ENCODE data around the gene NCK2.

Gene NCK2

DNA sequence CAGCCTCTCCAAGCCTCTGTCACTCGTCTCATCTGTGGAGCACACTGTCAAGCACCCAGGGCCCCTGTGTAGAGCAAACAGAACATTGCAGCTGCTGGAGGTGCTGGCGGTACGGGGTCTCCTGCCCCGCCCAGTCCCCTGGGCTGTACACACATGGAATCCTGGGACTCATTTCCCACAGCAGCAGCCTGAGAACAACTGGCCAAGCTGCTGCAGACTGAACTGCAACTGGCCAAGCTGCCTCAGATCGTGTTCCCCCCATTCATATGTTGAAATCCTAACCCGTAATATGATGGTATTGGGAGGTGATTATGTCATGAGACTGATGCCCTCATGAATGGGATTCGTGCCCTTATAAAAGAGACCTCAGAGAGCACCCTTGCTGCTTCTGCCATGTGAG lies 130.5 kb downstream of the NCK2 start:
- ChIA-PET CTCF (interaction anchor here (1.2 to 2.3 kb wide), 2 partner anchors 8 to 92 kb away, joined by 3 to 7 read pairs; no protein-coding TSS in a partner anchor), POLR2A (no interaction called here)
- H3K27me3 ChIP-seq (replicated peaks in 2 of 5; ENCODE audit: control insufficient read depth in 4 of 5, insufficient read depth in 5 of 5, low read length in 4 of 5): no peaks in the 10 kb centered on the region
- WGBS (ENCODE audit: insufficient coverage): 97% methylated on average over 5 of the region's 7 CpGs
- peaks cover 0 to 9% (median 1%) of the 10 kb centered on the region in 4 experiments for H3K4me1 ChIP-seq (ENCODE audit: control extremely low read depth in 1 of 4, control insufficient read depth in 4 of 4, insufficient read depth in 4 of 4, low read length in 3 of 4)
- H3K9me3 ChIP-seq (ENCODE audit: control extremely low read depth in 1 of 5, control insufficient read depth in 4 of 5, insufficient read depth in 2 of 5, low read depth in 1 of 5, low read length in 4 of 5): peaks cover 0 to 15% (median 4%) of the 10 kb centered on the region in 5 experiments
- DNase-seq: no peak
- no peak overlapping the region for H3K4me3 ChIP-seq (ENCODE audit: control insufficient read depth in 1 of 7, extremely low read depth in 1 of 7, insufficient read depth in 4 of 7, low read depth in 2 of 7, low read length in 6 of 7)
- H3K36me3 ChIP-seq (ENCODE audit: control insufficient read depth in 4 of 4, insufficient read depth in 4 of 4, low read length in 3 of 4): peaks cover 6 to 58% (median 24%) of the 10 kb centered on the region in 4 experiments
- H3K27ac ChIP-seq (ENCODE audit: insufficient read depth in 1 of 2, low read depth in 1 of 2, low read length in 2 of 2, poor library complexity in 1 of 2, severe bottlenecking in 2 of 2): no peak overlapping the region

DNA sequence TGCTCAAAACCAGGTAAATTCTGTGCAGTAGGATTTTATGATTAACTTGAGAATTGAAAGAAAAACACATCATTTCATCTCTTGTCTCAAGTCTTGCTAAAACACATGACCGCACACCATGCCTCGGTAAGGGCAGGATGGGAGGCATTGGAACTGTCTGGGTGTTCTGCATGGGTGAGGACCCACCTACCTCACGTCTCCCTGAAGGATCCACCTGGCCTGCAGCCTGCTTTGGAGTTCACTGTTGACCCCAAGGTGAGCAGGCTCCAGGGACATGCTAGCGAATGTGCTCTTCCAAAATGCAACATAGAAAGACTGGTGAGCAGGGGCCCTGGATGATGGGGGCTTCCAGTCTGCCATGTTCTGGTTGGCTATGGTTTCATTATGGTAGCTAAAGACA lies 131.5 kb downstream of the NCK2 start:
- Histone ChIP-seq H3K36me3 (ENCODE audit: control insufficient read depth in 4 of 4, insufficient read depth in 4 of 4, low read length in 3 of 4) (peaks cover 6 to 58% (median 29%) of the 10 kb centered on the region in 4 experiments), H3K4me3 (ENCODE audit: control insufficient read depth in 1 of 7, extremely low read depth in 1 of 7, insufficient read depth in 4 of 7, low read depth in 2 of 7, low read length in 6 of 7) (no peak overlapping the region), H3K9me3 (ENCODE audit: control extremely low read depth in 1 of 5, control insufficient read depth in 4 of 5, insufficient read depth in 2 of 5, low read depth in 1 of 5, low read length in 4 of 5) (peaks cover 0 to 23% (median 4%) of the 10 kb centered on the region in 5 experiments), H3K27me3 (replicated peaks in 2 of 5; ENCODE audit: control insufficient read depth in 4 of 5, insufficient read depth in 5 of 5, low read length in 4 of 5) (no peaks in the 10 kb centered on the region), H3K27ac (ENCODE audit: insufficient read depth in 1 of 2, low read depth in 1 of 2, low read length in 2 of 2, poor library complexity in 1 of 2, severe bottlenecking in 2 of 2) (no peak overlapping the region), H3K4me1 (ENCODE audit: control extremely low read depth in 1 of 4, control insufficient read depth in 4 of 4, insufficient read depth in 4 of 4, low read length in 3 of 4) (peaks cover 0 to 9% (median 1%) of the 10 kb centered on the region in 4 experiments)
- ChIA-PET CTCF (no interaction called here), POLR2A (no interaction called here)
- DNase-seq: no peak
- WGBS (ENCODE audit: insufficient coverage): 98% methylated on average over 4 of the region's 4 CpGs

DNA sequence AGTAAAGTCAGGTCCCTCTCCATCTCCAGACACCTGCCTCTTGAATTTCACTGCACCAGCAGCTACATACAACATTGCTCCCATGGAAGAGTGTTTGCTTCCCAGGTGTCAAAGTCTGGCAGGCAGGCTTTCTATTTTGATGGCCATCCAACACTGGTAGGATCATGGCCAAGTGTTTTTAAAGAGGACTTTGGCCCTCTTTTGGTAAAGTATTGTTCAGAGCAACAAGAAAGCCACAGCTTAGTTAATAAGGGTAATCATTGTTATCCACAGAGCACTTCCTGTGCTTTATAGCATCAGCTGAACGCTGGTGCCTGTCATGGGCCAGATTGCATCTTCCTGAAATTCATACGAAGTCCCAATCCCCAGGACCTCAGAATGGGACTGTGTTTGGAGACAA lies 133.2 kb downstream of the NCK2 start:
- no peak overlapping the region for H3K27ac ChIP-seq (ENCODE audit: insufficient read depth in 1 of 2, low read depth in 1 of 2, low read length in 2 of 2, poor library complexity in 1 of 2, severe bottlenecking in 2 of 2)
- H3K4me3 ChIP-seq (ENCODE audit: control insufficient read depth in 1 of 7, extremely low read depth in 1 of 7, insufficient read depth in 4 of 7, low read depth in 2 of 7, low read length in 6 of 7): no peak overlapping the region
- CTCF ChIA-PET: interaction anchor here (0.5 kb wide), 1 partner anchor 33 kb away, joined by 3 read pairs; no protein-coding TSS in a partner anchor
- H3K9me3 ChIP-seq (ENCODE audit: control extremely low read depth in 1 of 5, control insufficient read depth in 4 of 5, insufficient read depth in 2 of 5, low read depth in 1 of 5, low read length in 4 of 5): peaks cover 0 to 30% (median 8%) of the 10 kb centered on the region in 5 experiments
- POLR2A ChIA-PET: no interaction called here
- peaks cover 6 to 69% (median 34%) of the 10 kb centered on the region in 4 experiments for H3K36me3 ChIP-seq (ENCODE audit: control insufficient read depth in 4 of 4, insufficient read depth in 4 of 4, low read length in 3 of 4)
- H3K27me3 ChIP-seq (replicated peaks in 2 of 5; ENCODE audit: control insufficient read depth in 4 of 5, insufficient read depth in 5 of 5, low read length in 4 of 5): no peaks in the 10 kb centered on the region
- no peak for DNase-seq
- peaks cover 0 to 9% (median 1%) of the 10 kb centered on the region in 4 experiments for H3K4me1 ChIP-seq (ENCODE audit: control extremely low read depth in 1 of 4, control insufficient read depth in 4 of 4, insufficient read depth in 4 of 4, low read length in 3 of 4)
- 95% methylated on average over 2 of the region's 2 CpGs for WGBS (ENCODE audit: insufficient coverage)

DNA sequence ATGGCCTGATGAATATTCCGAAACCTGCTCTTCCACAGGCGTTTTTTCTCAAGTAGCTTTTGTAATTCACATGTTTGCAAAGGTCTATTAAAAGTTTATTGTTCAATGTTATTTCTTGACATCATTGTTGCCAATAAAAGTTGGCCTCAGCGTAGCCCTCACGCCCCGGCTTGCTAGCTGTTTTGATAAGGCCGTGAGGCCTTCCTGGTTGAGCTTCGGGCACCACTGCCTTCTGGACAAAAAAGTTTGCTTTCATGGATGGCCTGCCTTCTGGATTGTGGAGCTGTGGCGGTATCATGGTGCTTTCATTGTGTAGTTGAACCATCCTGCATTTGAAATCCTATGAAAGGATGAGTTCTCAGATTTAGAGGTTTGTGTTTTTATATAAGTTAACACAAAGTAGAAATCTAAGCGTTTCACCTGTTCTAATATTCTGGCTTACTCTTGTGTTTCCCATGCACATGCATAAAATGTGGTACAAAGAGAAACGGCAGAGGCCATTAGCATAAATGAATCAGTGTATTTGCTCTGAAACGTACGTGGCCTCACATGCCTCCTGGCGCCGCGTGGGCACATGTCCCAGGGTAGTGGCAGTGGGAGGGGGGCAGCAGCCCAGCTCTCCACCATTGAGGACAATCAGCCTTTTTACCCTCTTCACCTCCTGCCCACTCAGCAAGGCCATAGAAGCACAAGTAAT lies 134.5 kb downstream of the NCK2 start:
- ChIA-PET CTCF (interaction anchor here (1.7 kb wide), 1 partner anchor 14 kb away, joined by 6 read pairs; no protein-coding TSS in a partner anchor), POLR2A (no interaction called here)
- WGBS (ENCODE audit: insufficient coverage): 97% methylated on average over 9 of the region's 15 CpGs
- Histone ChIP-seq H3K9me3 (ENCODE audit: control extremely low read depth in 1 of 5, control insufficient read depth in 4 of 5, insufficient read depth in 2 of 5, low read depth in 1 of 5, low read length in 4 of 5) (peaks cover 0 to 30% (median 8%) of the 10 kb centered on the region in 5 experiments), H3K36me3 (ENCODE audit: control insufficient read depth in 4 of 4, insufficient read depth in 4 of 4, low read length in 3 of 4) (peaks cover 14 to 80% (median 38%) of the 10 kb centered on the region in 4 experiments), H3K27ac (ENCODE audit: insufficient read depth in 1 of 2, low read depth in 1 of 2, low read length in 2 of 2, poor library complexity in 1 of 2, severe bottlenecking in 2 of 2) (no peak overlapping the region), H3K4me3 (ENCODE audit: control insufficient read depth in 1 of 7, extremely low read depth in 1 of 7, insufficient read depth in 4 of 7, low read depth in 2 of 7, low read length in 6 of 7) (no peak overlapping the region), H3K27me3 (replicated peaks in 2 of 5; ENCODE audit: control insufficient read depth in 4 of 5, insufficient read depth in 5 of 5, low read length in 4 of 5) (no peaks in the 10 kb centered on the region), H3K4me1 (ENCODE audit: control extremely low read depth in 1 of 4, control insufficient read depth in 4 of 4, insufficient read depth in 4 of 4, low read length in 3 of 4) (no peaks in the 10 kb centered on the region)
- no peak for DNase-seq

DNA sequence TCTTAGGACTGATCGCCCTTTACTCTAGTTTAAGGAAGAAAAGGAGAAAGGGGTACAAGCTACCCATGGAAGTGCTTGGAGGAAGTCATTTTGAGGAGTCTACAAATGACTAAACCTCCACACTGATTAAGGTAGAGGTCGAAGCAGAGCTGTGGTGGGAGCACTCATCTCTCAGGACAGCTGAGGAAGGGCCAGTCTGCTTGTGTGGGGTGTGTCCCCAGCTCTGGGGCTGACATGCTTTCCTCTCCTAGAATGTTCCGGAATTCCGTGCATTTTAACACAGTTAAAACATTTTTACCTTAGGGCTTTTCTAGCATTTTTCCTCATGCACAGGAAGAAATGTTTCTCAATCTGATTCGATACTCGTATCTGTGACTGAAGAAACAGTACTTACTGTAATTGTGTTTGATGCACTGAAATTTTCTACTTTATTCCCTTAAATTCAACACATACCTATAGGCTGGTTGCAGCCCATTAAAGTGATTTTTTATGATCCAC lies 135.1 kb downstream of the NCK2 start:
- DNase-seq: no peak
- no peaks in the 10 kb centered on the region for H3K4me1 ChIP-seq (ENCODE audit: control extremely low read depth in 1 of 4, control insufficient read depth in 4 of 4, insufficient read depth in 4 of 4, low read length in 3 of 4)
- H3K4me3 ChIP-seq (ENCODE audit: control insufficient read depth in 1 of 7, extremely low read depth in 1 of 7, insufficient read depth in 4 of 7, low read depth in 2 of 7, low read length in 6 of 7): no peak overlapping the region
- no peak overlapping the region for H3K27ac ChIP-seq (ENCODE audit: insufficient read depth in 1 of 2, low read depth in 1 of 2, low read length in 2 of 2, poor library complexity in 1 of 2, severe bottlenecking in 2 of 2)
- WGBS (ENCODE audit: insufficient coverage): no CpG with 5 or more reads among the region's 6 CpGs
- H3K36me3 ChIP-seq (ENCODE audit: control insufficient read depth in 4 of 4, insufficient read depth in 4 of 4, low read length in 3 of 4): peaks cover 18 to 85% (median 38%) of the 10 kb centered on the region in 4 experiments
- POLR2A ChIA-PET: no interaction called here
- peaks cover 0 to 30% (median 8%) of the 10 kb centered on the region in 5 experiments for H3K9me3 ChIP-seq (ENCODE audit: control extremely low read depth in 1 of 5, control insufficient read depth in 4 of 5, insufficient read depth in 2 of 5, low read depth in 1 of 5, low read length in 4 of 5)
- CTCF ChIA-PET: interaction anchor here (1.7 kb wide), 1 partner anchor 15 kb away, joined by 6 read pairs; no protein-coding TSS in a partner anchor
- no peaks in the 10 kb centered on the region for H3K27me3 ChIP-seq (replicated peaks in 2 of 5; ENCODE audit: control insufficient read depth in 4 of 5, insufficient read depth in 5 of 5, low read length in 4 of 5)

DNA sequence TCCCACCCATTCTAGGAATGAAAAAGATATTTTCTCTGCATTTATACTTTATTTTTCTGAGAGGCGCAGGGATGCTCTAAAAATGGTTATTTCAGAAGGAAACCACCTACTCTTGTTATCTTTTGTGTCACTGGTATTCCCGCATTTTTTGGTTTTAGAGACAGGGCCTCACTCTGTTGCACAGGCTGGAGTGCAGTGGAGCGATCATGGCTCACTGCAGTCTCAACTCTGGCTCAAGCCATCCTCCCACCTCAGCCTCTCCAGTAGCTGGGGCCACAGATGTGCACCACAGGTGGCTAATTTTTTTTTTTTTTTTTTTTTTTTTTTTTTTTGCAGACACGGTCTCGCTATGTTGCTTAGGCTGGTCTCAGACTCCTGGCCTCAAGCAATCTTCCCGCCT lies 135.9 kb downstream of the NCK2 start:
- no peak overlapping the region for H3K4me3 ChIP-seq (ENCODE audit: control insufficient read depth in 1 of 7, extremely low read depth in 1 of 7, insufficient read depth in 4 of 7, low read depth in 2 of 7, low read length in 6 of 7)
- ChIA-PET POLR2A (no interaction called here), CTCF (no interaction called here)
- H3K27me3 ChIP-seq (replicated peaks in 2 of 5; ENCODE audit: control insufficient read depth in 4 of 5, insufficient read depth in 5 of 5, low read length in 4 of 5): no peaks in the 10 kb centered on the region
- no peaks in the 10 kb centered on the region for H3K4me1 ChIP-seq (ENCODE audit: control extremely low read depth in 1 of 4, control insufficient read depth in 4 of 4, insufficient read depth in 4 of 4, low read length in 3 of 4)
- peaks cover 18 to 82% (median 38%) of the 10 kb centered on the region in 4 experiments for H3K36me3 ChIP-seq (ENCODE audit: control insufficient read depth in 4 of 4, insufficient read depth in 4 of 4, low read length in 3 of 4)
- 100% methylated on average over 4 of the region's 6 CpGs for WGBS (ENCODE audit: insufficient coverage)
- H3K27ac ChIP-seq (ENCODE audit: insufficient read depth in 1 of 2, low read depth in 1 of 2, low read length in 2 of 2, poor library complexity in 1 of 2, severe bottlenecking in 2 of 2): no peak overlapping the region
- peaks cover 0 to 30% (median 8%) of the 10 kb centered on the region in 5 experiments for H3K9me3 ChIP-seq (ENCODE audit: control extremely low read depth in 1 of 5, control insufficient read depth in 4 of 5, insufficient read depth in 2 of 5, low read depth in 1 of 5, low read length in 4 of 5)
- no peak for DNase-seq

All from common myeloid progenitor, CD34-positive (primary cell).